Left renal pelvis (tissue), 4 donors: Measurements from ENCODE around the gene GRID1. TPM values are rescaled to one million over a fixed set of nuclear protein-coding genes. Genes with fewer than 3 reads are reported as not detected.

Experiments
- DNase-seq, 4 donors: peaks; one replicate each; pipeline ENCODE4 v3.0.0-alpha.2; 2013; ENCODE audit warnings: low read depth in 4 of 4, low spot score in 3 of 4
- polyA plus RNA-seq, 4 donors: library from polyadenylated mRNA; unstranded; fragments of 120-200 nt; gene quantifications; one replicate each; pipeline ENCODE4 v1.2.1, GENCODE V29; 2013; ENCODE audit not compliant: insufficient read length in 4 of 4

GRID1 gene
- polyA plus RNA-seq, 4 donors = 1.6 to 5.4 (median 1.9) TPM

DNA sequence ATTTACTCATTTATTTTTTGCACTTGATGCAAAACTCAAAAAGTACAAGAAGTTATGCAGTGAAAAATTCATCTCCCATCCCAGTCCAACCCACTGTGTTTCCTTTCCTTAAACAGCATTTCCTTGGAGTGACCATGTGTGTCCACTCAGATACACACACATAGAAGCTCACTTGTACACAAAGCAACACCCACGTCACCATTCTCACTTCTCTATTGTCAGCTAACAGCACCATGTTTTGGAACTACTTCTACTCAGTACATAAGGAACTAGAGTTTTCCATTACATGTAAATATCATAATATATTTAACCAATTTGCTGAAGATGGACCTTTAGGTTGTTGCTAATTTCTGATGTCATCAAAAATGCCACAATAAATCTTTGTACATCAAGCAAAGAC lies 167.6 kb downstream of the GRID1 start:
- no peak for DNase-seq

DNA sequence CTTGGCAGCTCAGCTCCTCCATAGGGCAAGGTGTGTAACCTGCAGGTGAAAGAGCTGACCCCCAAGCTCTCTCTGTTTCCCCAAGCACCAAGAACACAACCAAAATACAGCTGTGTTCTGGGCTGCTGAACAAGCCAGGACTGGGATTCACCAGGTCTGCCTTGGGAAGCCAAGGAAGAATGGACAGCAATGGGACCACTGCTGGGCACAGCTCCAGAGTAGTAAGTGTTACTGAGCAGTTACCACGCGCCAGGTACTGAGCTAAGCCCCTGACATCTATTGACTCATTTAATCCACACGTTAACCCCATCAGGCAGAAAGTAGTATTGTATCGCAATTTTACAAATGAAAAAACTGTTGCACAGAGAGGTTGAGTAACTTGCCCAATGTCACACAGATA lies 168.3 kb downstream of the GRID1 start:
- DNase-seq = no peak

DNA sequence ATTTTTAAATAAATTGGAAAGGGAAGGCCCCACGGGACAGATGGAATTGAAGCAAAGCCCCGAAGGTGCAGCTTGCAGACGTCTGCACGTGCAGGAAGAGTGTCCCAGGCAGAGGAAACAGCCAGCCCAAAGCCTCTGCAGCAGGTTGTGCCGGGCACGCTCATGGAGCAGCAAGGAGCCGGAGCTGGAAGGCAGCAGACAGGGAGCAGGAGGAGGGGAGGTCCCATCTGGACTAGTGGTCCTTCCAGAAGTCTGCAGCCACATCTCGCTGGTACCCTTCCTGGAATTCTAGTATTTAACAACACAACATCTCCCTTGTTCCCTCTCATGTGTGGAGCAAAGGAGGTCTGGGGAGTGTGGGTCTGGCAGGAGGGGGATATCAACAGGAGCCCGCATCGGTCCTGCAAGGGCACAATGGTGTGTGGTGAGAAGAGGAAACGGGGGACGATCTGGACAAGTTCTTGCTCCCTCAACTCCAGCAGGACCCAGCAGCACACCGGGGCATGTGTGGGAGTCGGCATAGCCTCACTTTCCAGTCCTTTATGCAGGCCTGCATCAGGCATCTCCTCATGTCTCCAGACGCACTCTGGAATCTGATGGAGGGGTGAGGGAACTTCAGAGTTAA lies 169.3 kb downstream of the GRID1 start:
- DNase-seq = no peak

DNA sequence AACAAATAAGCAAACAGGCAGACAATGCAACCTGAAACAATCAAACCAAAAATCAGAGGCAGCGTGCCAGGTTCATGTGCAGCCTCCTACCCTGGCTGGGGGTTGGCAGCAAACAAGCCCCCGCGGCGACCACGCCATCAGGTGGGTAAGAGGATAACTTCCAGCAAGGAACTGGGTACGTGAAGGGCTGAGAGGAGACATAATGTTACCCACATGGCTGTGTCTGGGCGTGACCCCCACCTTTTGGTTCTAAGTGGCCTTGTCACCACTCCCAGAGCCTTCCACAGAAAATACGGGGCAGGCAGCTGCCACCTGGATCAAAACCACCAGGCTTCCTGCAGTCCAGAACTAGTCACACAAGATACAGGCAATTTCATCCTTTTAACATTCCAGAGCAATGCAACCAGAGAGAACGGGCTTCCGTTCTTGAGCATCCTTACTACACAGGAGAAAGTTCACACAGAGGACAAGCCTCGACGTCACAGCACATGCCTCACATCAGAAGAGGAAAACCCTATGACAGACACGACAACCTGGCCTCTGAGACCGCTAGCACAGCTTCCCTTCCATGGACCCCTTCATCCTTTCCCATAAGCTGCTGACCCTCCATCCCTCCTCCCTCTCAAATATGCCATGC lies 171.0 kb downstream of the GRID1 start:
- no peak for DNase-seq

DNA sequence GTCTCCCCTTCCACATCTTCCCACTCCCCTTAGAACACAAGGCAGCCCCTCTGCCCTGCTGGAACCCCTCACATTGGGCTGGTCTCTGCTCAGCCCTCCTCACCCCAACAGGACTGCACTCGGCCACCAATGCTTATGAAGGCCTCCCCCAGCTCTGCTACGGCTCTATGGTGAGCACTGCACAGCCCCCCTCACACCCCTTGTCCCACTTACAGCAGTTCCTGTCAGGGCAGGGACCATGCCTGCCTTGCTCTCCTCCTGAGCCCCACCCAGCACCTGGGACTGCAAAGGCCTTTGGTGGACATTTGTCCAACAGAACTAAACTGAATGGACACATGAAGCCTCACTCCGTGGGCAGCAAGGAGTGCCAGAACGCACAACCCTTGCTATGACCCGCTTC lies 171.9 kb downstream of the GRID1 start:
- DNase-seq = no peak

DNA sequence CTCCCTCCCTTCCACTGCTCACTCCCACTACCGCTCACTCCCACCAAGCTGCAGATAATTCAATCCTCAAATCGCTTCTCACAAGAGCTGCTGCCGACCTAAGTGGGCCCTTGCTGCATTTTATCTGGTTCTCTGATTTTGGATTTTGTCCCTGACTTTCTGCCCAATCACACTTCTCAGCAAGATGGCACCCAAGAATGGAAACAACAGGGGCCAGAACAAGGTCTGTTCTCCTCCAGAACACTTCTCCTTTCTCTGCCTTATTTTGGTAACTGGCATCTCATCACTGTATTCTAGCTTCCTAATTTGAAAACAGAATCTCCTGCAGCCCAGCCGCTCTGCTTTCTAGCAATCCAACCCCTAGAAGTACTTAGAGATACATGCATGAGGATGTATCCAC lies 172.8 kb downstream of the GRID1 start:
- no peak for DNase-seq

DNA sequence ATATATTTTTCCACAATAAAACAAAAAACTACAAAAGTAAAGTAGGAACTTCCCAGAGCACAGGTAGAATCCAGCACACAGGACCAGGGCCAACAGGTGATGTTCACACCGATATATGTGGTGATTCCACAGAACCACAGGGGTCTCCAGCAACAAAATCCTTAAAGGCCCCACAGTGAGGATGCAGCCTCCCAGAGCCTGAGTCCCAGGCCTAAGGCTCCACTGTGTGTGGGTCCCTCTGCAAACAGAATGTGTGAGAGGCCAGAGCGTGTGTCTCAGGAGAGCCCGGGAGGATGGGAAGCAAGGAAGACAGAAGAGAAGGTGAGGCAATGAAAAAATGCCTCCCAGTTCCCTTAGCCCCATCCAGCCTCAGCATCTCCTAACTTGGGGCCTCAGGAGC lies 173.9 kb downstream of the GRID1 start:
- no peak for DNase-seq

DNA sequence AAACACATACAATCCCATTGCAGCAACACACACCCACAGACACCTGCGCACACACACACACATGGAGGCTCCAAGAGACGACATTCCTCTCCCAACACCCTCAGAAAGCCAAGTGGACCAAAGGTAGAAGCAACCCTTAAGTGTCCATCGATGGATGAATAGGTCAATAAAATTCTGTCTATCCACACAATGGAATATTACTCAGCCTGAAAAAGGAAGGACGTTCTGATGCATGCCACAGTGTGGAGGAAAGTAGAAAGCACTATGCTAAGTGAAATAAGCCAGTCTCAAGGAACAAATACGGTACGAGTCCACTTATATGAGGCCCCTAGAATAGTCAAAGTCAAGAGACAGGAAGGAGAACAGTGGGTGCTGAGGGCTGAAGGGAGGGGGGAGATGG lies 174.4 kb downstream of the GRID1 start:
- no peak for DNase-seq

DNA sequence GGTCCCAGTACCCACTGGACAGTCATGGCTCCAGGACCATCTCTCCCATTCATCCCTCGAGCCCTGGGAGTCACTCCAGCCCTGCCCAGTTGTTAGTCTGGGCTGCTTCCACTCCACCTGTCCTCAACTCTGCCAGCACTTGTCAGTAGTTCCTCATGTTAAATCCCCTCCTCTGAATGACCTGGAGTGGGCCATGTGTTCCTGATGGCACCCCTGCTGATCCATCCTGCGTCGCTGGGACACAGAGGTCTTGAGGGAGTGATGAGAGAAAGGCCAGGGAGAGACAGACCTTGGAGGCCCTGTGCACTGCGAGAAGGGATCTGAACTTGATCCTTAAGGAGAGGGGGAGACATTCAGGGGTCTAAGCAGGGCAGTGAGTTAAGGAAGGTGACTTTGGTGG lies 174.9 kb downstream of the GRID1 start:
- no peak for DNase-seq

DNA sequence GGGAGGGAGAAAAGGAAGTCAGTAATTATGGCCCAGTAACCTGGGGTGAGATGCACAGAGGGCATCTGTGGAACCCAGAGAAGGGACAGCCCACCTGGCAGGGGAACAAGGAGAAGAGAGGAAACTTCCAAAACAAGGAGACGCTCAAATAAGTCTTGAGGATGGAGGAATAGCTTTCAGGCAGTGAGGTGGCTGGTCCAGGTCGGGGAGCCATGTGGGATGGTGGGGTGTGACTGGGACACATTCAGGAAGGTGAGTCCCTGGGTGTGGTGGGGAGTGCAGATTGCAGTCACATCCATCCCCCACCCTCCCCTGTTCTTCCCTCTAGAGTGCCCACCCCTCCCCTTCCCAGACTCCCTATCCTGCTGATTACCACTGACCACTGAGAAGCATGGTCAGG lies 175.4 kb downstream of the GRID1 start:
- no peak for DNase-seq

DNA sequence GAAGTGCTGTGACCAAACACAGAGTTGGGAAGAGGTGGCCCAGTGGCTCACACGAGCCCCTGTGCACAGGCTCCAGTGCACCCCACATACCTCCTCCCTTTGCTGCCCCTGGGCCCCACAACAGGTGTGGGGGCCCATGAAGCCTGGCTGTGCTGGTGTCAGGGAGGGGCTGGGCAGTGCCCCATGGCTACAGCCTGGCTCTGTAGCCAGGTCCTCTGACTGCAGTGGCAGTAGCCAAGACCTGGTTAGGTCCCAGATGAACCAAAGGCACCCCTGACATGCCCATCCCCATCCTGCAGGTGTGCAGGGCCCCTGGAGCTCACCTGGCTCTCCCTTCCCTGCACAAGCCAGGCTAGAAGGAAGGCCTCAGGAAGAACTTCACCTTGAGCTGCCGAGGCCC lies 176.3 kb downstream of the GRID1 start:
- no peak for DNase-seq

DNA sequence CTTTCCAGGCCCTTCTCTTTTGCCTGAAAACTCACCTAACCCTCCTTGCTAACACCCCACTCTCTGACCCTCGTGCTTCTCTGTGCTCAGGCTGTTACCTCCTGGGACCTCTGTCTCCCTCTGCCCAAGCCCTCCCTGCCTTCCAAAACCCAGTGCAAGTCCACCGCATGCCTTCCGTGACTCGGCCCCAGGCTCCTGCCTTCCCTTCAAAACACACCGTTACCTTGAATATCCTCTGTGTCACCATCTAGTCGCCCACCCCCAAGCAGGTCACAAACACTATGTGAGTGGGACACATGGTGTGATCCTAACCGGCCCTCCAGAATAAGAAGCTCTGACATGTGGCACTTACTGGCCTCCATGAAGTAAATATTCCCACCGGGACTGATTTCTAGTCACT lies 176.7 kb downstream of the GRID1 start:
- DNase-seq = no peak

DNA sequence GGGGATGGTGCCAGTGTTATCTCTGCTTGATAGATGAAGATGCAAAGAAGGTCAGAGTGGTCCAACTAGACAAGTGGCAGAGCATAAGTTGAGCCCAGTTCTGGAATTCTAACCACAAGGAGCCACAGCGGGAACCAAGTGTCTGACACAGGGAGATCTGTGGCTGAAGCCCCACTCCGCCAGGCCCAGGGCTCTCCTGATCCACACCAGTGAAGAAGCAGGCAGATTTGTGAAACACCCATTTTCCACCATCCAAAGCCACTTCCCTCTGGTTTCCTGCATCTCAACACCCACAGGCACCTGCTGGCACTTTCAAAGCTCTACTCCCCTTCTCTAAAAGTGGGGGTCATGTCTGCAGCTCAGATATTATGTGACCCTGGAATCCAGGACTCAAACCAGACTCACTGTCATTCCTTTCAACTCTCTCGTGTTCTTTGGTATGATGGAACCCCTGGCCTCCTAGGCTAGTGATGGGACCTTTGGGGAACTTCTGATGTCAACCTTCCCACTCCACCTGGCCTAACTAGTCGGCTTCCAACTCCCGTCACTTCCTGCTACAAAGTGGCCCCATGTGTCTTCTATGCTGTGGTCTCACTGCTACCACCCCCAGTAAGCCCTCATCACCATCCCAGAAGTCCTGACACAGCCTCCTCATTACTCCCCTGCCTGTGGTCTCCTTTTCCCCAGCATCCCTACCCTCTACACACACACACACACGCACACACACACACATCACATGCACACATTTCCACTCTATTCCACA lies 177.6 kb downstream of the GRID1 start:
- no peak for DNase-seq

DNA sequence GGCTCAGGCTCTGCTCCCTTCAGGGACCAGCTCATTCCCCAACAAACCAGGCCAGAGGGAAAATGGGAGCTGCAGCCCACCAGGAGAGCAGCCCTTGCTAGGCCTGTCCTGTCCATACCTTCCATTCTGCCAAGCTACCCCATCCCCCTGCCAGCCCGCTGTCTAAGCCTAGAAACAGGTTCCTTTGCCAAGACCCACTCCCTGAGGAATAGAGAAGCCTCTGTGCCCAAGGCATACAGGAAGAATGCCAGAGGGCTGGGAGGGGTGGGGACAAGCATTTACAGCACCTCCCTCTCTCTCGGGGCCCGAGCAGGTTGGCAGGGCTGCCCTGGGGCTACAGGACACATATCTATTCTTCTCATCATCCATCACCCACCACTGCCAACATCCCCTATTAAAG lies 178.3 kb downstream of the GRID1 start:
- no peak for DNase-seq

DNA sequence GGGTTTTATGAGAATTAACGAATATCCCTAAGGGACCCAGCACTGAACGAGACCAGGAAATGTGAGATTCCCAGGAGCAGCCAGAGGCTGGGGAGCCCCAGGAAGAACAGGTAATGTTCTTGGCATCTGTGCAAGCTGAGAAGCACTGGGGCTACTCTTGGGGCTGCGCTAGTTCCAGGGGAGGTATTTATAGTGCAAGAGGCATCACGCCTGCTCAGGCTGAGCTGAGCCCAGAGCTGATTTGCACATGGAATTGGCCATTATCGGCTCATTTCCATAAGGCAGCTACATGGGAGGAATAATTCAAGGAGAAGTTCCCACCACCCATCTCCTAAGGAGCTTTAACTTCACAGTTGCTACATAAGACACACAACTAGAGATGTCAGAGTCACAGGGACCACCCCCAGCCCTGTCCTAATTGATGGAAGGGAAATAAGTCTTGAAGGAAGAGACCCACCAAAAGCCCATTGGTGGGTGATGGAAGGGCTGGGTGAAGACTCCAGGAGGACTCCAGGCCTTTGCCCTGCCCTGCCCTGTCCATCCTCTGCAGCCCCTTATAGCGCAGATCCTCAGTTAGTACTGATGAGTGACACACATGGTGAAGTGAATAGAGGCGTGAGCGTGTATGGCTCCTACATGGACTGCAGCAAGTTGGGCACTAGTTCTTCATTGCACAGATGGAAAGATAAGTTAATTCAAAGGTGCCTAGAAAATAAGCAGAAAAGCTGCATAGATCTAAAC lies 178.9 kb downstream of the GRID1 start:
- no peak for DNase-seq

DNA sequence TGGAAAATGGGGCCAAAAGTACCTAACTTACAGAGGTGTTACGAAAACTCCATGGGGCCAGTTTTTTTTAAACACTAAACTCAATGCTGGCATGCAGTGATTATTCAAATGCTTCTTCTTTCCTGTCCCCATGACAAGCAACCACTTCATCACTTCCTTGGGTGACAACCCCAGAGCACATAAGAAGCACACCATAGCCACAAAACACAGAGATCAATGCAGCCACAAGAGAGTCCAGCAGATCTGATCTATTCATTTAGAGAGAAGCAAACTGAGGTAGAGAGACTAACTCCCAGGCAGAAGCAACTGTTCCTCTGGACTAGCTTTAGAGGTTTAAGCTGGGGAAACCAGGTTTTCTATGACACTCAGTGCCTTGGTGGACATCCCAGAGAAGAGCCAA lies 180.0 kb downstream of the GRID1 start:
- DNase-seq = no peak

DNA sequence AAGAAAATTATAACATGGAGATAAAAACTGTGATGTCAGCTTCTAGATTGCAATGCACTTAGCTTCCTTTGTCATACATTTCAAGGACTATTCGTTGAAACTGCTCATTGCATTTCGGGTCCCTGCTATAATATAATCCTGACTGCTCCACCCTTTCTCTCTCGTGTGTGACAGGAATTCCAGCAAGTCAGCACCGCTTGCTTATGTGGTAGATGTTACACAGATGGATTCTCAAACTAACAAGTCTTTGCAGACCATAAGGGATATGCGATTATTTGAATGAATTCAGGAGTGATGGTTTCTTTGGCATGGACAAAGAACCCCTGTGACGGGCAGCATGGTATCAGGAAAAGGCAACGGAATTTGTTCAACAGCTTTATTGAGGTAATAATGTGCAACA lies 184.0 kb downstream of the GRID1 start:
- no peak for DNase-seq

DNA sequence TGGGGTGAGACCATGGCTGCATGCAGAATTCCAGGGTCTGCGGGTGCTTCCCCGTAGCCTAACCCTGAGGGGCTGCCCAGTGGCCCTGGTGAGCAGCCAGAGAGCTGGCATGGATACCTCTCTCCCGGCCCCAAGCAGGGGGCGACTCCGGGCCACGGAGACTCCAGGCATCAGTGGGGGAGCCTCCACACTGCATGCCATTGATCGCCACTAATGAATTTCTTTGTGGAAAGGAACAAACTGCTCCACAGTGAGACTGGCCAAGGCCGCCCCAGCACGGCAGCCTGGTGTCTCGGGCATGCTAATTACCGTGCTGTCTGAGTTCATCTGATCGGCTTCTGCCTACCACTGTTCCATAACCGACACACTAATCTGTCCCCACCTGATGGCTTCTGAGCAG lies 184.4 kb downstream of the GRID1 start:
- DNase-seq = no peak

DNA sequence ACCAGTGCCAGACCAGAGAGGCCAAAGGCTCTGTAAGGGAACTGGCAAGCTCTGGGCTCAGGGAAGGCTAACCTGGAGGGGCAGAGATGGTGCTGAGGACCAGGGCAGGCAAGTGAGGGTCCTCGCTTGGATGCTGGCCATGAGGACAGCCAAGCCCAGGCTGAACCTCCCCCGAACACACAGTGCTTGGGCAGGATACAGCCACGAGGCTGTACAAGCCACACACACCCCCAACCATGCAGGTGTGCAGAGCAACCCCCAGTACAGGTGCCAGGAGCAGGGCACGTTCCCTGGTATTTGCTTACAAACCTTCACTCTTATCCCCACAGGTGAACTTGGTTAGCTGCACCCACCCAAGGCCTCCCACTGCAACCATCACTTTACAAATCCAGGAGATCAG lies 185.7 kb downstream of the GRID1 start:
- DNase-seq = no peak

DNA sequence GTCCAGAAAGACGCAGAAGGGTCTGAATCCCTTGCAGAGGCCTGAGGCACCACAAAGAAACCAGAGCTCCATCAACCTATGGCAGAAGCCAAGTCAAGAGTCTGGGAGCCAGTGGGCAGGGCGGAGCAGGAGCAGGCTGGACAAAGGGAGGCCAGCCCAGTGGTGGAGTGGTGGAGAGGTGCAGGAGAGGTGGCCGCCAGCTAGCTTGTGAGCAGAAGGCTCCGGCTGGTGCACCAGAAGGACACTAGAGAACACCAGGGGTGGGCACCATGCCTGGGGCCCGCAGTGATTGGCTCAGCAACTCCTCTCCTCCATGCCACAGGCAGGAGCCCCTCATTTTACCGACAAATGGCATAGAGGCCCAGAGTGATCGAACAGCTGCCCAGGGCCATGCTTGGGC lies 186.6 kb downstream of the GRID1 start:
- no peak for DNase-seq

DNA sequence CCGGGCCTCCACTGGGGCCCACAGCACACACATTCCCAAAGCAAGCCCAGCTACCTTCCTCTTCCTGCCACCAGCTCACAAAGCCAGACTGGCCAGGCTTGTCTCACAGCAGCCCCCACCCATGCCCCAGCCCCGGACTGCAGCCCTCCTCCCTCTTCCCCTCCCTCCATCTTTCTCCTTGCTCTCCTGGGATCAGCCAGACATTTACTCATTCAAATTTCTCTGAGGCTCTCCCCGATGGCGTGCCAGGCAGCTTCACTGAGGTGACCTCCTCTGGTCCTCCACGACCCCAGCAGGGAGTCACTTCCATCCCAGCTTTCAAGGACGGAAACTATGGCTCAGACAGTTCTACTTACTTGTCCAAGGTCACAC lies 187.5 kb downstream of the GRID1 start:
- DNase-seq = no peak
